ENCODE results near the gene C22orf42. TPM values are rescaled to one million over a fixed set of nuclear protein-coding genes. Genes with fewer than 3 reads are reported as not detected.
A peak's percentile ranks its signal among the peaks of the same experiment; 100 is the strongest.
"Not testable (repeated sequence)": the region's sequence is repeated elsewhere in the genome, so short reads cannot be mapped to it uniquely, and the experiment has no call there.

The C22orf42 gene
- total and polyA plus RNA-seq, 2 donors (not counting 1 experiment from before 2014, with no cell fraction given), result not detected

- H2AFZ ChIP-seq (ENCODE audit: low read length), result peak overlapping the region; percentile 26
- not testable (repeated sequence) for H3K4me1 ChIP-seq (ENCODE audit: control insufficient read depth, extremely low read depth, insufficient read depth, low read length); H3K27me3 ChIP-seq (ENCODE audit: control insufficient read depth, insufficient read depth, low read length); H3K36me3 ChIP-seq (ENCODE audit: control insufficient read depth, insufficient read depth, low read length); H3K79me2 ChIP-seq (ENCODE audit: control insufficient read depth, insufficient read depth, low read length); H4K20me1 ChIP-seq (ENCODE audit: control insufficient read depth, extremely low read depth, insufficient read depth, low read length); H3K9me3 ChIP-seq (ENCODE audit: control insufficient read depth, insufficient read depth, low read depth, low read length); H3K27ac ChIP-seq (ENCODE audit: insufficient read depth, low read length); H3K9ac ChIP-seq (ENCODE audit: insufficient read depth, low read length)
- peak in 1 of 2 donors; percentile 21 for DNase-seq (ENCODE audit: low read depth in 2 of 2)
- H3K4me3 ChIP-seq (replicated peaks in 1 of 4; ENCODE audit: control extremely low read depth in 1 of 4, insufficient read depth in 1 of 4, low read depth in 3 of 4, low read length in 4 of 4), result peak overlapping the region in 2 of 4 experiments; percentile 22 to 29
- peak overlapping the region; percentile 59 for H3K4me2 ChIP-seq (ENCODE audit: extremely low read depth, insufficient read depth, low read length)
Measured at GRCh38 chr22:32137731-32138324, 21.3 kb downstream of the C22orf42 start.

DNA sequence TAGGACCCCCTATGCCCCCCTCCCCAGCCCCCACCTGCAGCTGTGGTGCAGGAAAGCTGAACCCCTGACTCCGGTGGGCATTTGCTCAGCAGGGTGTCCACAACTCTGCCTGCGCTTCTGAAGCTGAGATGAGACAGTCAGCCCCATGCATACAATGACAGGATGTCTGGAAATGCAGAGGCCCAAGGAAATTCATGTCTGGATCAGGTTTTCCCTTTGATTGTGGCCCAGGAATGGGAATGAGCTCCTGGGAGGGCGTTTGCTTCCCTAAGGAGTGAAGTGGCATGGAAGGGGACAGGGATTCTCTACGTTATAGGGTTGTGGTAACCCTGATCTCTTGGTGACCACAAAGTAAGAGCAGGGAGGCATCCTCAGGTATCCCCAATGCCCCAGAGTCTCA, 22.2 kb downstream of the C22orf42 start:
- not testable (repeated sequence) for DNase-seq (ENCODE audit: low read depth in 2 of 2); H3K36me3 ChIP-seq (ENCODE audit: control insufficient read depth, insufficient read depth, low read length); H3K27me3 ChIP-seq (ENCODE audit: control insufficient read depth, insufficient read depth, low read length); H3K9ac ChIP-seq (ENCODE audit: insufficient read depth, low read length); H3K27ac ChIP-seq (ENCODE audit: insufficient read depth, low read length); H3K4me3 ChIP-seq (replicated peaks in 1 of 4; ENCODE audit: control extremely low read depth in 1 of 4, insufficient read depth in 1 of 4, low read depth in 3 of 4, low read length in 4 of 4); H3K4me1 ChIP-seq (ENCODE audit: control insufficient read depth, extremely low read depth, insufficient read depth, low read length); H3K79me2 ChIP-seq (ENCODE audit: control insufficient read depth, insufficient read depth, low read length); H3K4me2 ChIP-seq (ENCODE audit: extremely low read depth, insufficient read depth, low read length); H2AFZ ChIP-seq (ENCODE audit: low read length); H4K20me1 ChIP-seq (ENCODE audit: control insufficient read depth, extremely low read depth, insufficient read depth, low read length); H3K9me3 ChIP-seq (ENCODE audit: control insufficient read depth, insufficient read depth, low read depth, low read length)

DNA sequence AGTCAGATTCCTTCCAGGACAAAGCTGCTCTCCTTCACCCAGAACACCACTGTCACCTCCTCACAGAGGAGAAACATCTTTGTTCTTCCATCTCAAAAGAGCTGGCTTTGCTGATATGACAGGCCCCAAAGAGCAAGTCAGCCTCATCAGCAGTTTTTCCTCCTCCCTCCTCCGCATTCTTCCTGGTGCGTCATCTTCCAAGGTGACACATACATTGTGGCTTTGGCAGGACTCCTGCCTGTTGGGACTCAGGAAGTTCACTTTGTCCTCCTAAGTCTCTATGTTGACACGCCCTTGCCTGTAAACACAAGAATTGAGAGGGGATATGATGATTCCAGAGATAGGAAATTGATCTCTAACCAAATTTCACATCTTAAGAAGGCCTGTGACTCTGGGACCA, 23.1 kb downstream of the C22orf42 start:
- not testable (repeated sequence) for H3K4me2 ChIP-seq (ENCODE audit: extremely low read depth, insufficient read depth, low read length); H3K27me3 ChIP-seq (ENCODE audit: control insufficient read depth, insufficient read depth, low read length); H3K27ac ChIP-seq (ENCODE audit: insufficient read depth, low read length); H3K9me3 ChIP-seq (ENCODE audit: control insufficient read depth, insufficient read depth, low read depth, low read length); H4K20me1 ChIP-seq (ENCODE audit: control insufficient read depth, extremely low read depth, insufficient read depth, low read length); H3K9ac ChIP-seq (ENCODE audit: insufficient read depth, low read length); H3K4me1 ChIP-seq (ENCODE audit: control insufficient read depth, extremely low read depth, insufficient read depth, low read length); H3K4me3 ChIP-seq (replicated peaks in 1 of 4; ENCODE audit: control extremely low read depth in 1 of 4, insufficient read depth in 1 of 4, low read depth in 3 of 4, low read length in 4 of 4); H3K79me2 ChIP-seq (ENCODE audit: control insufficient read depth, insufficient read depth, low read length); H2AFZ ChIP-seq (ENCODE audit: low read length); H3K36me3 ChIP-seq (ENCODE audit: control insufficient read depth, insufficient read depth, low read length)
- DNase-seq (ENCODE audit: low read depth in 2 of 2), result peak; percentile 19 to 68

DNA sequence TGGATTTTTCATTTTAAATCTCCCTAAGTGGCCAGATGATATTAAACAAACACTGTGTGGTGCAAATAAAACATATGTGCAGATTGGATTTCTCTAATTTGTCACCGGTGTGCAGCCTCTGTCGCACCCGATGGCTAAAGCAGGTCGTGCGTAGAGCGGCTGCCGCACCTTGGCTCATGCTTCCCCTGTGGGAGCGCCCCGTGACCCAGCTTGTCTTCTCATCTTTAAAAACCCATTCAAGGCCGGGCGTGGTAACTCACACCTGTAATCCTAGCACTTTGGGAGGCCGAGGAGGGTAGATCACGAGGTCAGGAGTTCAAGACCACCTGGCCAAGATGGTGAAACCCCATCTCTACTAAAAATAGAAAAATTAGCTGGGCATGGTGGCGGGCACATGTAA, 24.3 kb downstream of the C22orf42 start:
- not testable (repeated sequence) for DNase-seq (ENCODE audit: low read depth in 2 of 2); H3K27me3 ChIP-seq (ENCODE audit: control insufficient read depth, insufficient read depth, low read length); H4K20me1 ChIP-seq (ENCODE audit: control insufficient read depth, extremely low read depth, insufficient read depth, low read length); H2AFZ ChIP-seq (ENCODE audit: low read length); H3K4me1 ChIP-seq (ENCODE audit: control insufficient read depth, extremely low read depth, insufficient read depth, low read length); H3K79me2 ChIP-seq (ENCODE audit: control insufficient read depth, insufficient read depth, low read length); H3K4me2 ChIP-seq (ENCODE audit: extremely low read depth, insufficient read depth, low read length); H3K9me3 ChIP-seq (ENCODE audit: control insufficient read depth, insufficient read depth, low read depth, low read length); H3K27ac ChIP-seq (ENCODE audit: insufficient read depth, low read length); H3K4me3 ChIP-seq (replicated peaks in 1 of 4; ENCODE audit: control extremely low read depth in 1 of 4, insufficient read depth in 1 of 4, low read depth in 3 of 4, low read length in 4 of 4); H3K9ac ChIP-seq (ENCODE audit: insufficient read depth, low read length); H3K36me3 ChIP-seq (ENCODE audit: control insufficient read depth, insufficient read depth, low read length)

- TF ChIP-seq, protein P1, sequence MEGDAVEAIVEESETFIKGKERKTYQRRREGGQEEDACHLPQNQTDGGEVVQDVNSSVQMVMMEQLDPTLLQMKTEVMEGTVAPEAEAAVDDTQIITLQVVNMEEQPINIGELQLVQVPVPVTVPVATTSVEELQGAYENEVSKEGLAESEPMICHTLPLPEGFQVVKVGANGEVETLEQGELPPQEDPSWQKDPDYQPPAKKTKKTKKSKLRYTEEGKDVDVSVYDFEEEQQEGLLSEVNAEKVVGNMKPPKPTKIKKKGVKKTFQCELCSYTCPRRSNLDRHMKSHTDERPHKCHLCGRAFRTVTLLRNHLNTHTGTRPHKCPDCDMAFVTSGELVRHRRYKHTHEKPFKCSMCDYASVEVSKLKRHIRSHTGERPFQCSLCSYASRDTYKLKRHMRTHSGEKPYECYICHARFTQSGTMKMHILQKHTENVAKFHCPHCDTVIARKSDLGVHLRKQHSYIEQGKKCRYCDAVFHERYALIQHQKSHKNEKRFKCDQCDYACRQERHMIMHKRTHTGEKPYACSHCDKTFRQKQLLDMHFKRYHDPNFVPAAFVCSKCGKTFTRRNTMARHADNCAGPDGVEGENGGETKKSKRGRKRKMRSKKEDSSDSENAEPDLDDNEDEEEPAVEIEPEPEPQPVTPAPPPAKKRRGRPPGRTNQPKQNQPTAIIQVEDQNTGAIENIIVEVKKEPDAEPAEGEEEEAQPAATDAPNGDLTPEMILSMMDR (conservative IDR thresholded peaks at IDR 0.05 in 1 of 2, IDR thresholded peaks at IDR 0.05 in 1 of 2; ENCODE audit: low read depth in 1 of 2, low read length in 2 of 2), result no peak
- TF ChIP-seq EZH2 (IDR thresholded peaks at IDR 0.05; ENCODE audit: low read length, missing control alignments), result no peak
- H4K20me1 ChIP-seq (ENCODE audit: control insufficient read depth, extremely low read depth, insufficient read depth, low read length), result no peaks in the 10 kb centered on the region
Measured at GRCh38 chr22:32132783-32133182, 26.3 kb downstream of the C22orf42 start.

More at GRCh38 chr22:32132783-32133182, 26.3 kb downstream of the C22orf42 start:
- no peak overlapping the region for H3K4me3 ChIP-seq (replicated peaks in 1 of 4; ENCODE audit: control extremely low read depth in 1 of 4, insufficient read depth in 1 of 4, low read depth in 3 of 4, low read length in 4 of 4)
- H3K4me1 ChIP-seq (ENCODE audit: control insufficient read depth, extremely low read depth, insufficient read depth, low read length), result no peaks in the 10 kb centered on the region
- no peak overlapping the region for H2AFZ ChIP-seq (ENCODE audit: low read length)
- DNase-seq (ENCODE audit: low read depth in 2 of 2), result no peak
- no peak overlapping the region for H3K4me2 ChIP-seq (ENCODE audit: extremely low read depth, insufficient read depth, low read length)
- no peaks in the 10 kb centered on the region for H3K36me3 ChIP-seq (ENCODE audit: control insufficient read depth, insufficient read depth, low read length)
- no peak overlapping the region for H3K9ac ChIP-seq (ENCODE audit: insufficient read depth, low read length)
- no peak overlapping the region for H3K27ac ChIP-seq (ENCODE audit: insufficient read depth, low read length)
- H3K27me3 ChIP-seq (ENCODE audit: control insufficient read depth, insufficient read depth, low read length), result no peaks in the 10 kb centered on the region
- no peaks in the 10 kb centered on the region for H3K9me3 ChIP-seq (ENCODE audit: control insufficient read depth, insufficient read depth, low read depth, low read length)
- no peaks in the 10 kb centered on the region for H3K79me2 ChIP-seq (ENCODE audit: control insufficient read depth, insufficient read depth, low read length)

Measured in fibroblast of lung (primary cell).